Measurements from ENCODE around the gene C1orf52.

The C1orf52 gene

GRCh38 chr1:85201340-85202091 lies 57.9 kb downstream of the C1orf52 start:
- no peaks in the 10 kb centered on the region for H3K27me3 Mint-ChIP-seq
- peak overlapping the region; percentile 92 for H3K4me3 Mint-ChIP-seq
- peak overlapping the region; percentile 96 for H3K27ac Mint-ChIP-seq
- peaks cover 45% of the 10 kb centered on the region for H3K4me1 Mint-ChIP-seq (ENCODE audit: low read depth)
- no peaks in the 10 kb centered on the region for H3K9me3 Mint-ChIP-seq (ENCODE audit: low read depth)
- H3K36me3 Mint-ChIP-seq, result no peaks in the 10 kb centered on the region

GRCh38 chr1:85200463-85201339 lies 58.8 kb downstream of the C1orf52 start, which contains the start of gene SYDE2:
Gene SYDE2 (minus strand): TSS chr1:85201016. CDS start chr1:85200996, 20 bp downstream.
- Mint-ChIP-seq H3K9me3 (ENCODE audit: low read depth) (no peaks in the 10 kb centered on the region), H3K27me3 (no peaks in the 10 kb centered on the region), H3K4me3 (peak within 1 kb of the TSS; percentile 92), H3K27ac (peak within 1 kb of the TSS; percentile 96), H3K36me3 (no peaks in the 10 kb centered on the region), H3K4me1 (ENCODE audit: low read depth) (peaks cover 53% of the 10 kb centered on the region)
